GM12892 (cell line): Measurements from ENCODE around the gene FUT3.

ENCODE experiments used
- POLR2A ChIP-seq: IDR thresholded peaks from 2 replicates; pipeline ENCODE4 v1.6.1; 2011; ENCODE audit warnings: low read depth, low read length, control low read depth
- TAF1 ChIP-seq: IDR thresholded peaks from 2 replicates; pipeline ENCODE4 v1.6.1; 2011; ENCODE audit warnings: low read depth, mild to moderate bottlenecking, control low read depth, low read length, borderline replicate concordance

DNA sequence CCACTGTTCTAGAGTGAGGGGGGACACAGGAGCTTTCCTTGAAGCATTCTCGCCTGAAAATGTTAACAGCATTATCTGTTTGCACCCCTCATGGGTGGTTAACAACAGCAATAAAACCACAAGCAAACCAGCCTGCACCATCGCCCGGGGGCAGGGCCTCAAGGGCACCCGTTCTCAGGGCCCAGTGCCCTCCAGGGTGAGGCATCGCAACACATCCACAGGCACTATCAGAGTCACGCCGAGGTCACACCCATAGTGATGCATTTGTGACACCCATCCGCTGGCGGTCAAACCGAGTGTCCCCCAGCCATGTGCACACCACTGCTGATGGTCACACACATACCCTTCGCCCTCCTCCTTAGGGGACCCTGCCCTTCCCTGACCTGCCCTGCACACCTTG lies 14.5 kb upstream of the FUT3 start:
- TF ChIP-seq POLR2A, result no peak
- TF ChIP-seq TAF1, result no peak
